Natural killer cell (primary cell): Measurements from ENCODE around the gene TAF3. TPM values are rescaled to one million over a fixed set of nuclear protein-coding genes. Genes with fewer than 3 reads are reported as not detected.
A peak's percentile ranks its signal among the peaks of the same experiment; 100 is the strongest.

ENCODE experiments used
- ATAC-seq, 3 donors: fragments of 150-1000 bp in 2 of 3; fragments of 200-7000 bp in 1 of 3; cut with Tn5 transposase; 1 replicate in 1 of 3; 2 replicates in 2 of 3; pipeline ENCODE4 v1.10.0; 2021; ENCODE audit warnings: mild to moderate bottlenecking in 2 of 3, moderate library complexity in 2 of 3
- DNase-seq, 2 donors: peaks; one replicate each; pipeline versions ENCODE4 v3.0.0 to v3.0.0-alpha.2; 2013 to 2021; ENCODE audit warnings: mixed read lengths in 1 of 2
- H3K27ac ChIP-seq: one replicate; pipeline ENCODE4 v1.5.1; 2013; ENCODE audit warnings: mild to moderate bottlenecking, low read length
- H3K27me3 ChIP-seq: one replicate; pipeline ENCODE4 v1.6.1; 2013; ENCODE audit warnings: low read length; ENCODE audit not compliant: control insufficient read depth, insufficient read depth
- H3K36me3 ChIP-seq: one replicate; pipeline ENCODE4 v1.6.1; 2013; ENCODE audit warnings: low read length; ENCODE audit not compliant: control insufficient read depth, insufficient read depth
- H3K4me1 ChIP-seq: one replicate; pipeline ENCODE4 v1.6.1; 2013; ENCODE audit warnings: low read length; ENCODE audit not compliant: control insufficient read depth, insufficient read depth
- H3K4me3 ChIP-seq: one replicate; pipeline ENCODE4 v1.5.1; 2013; ENCODE audit warnings: low read length
- H3K9me3 ChIP-seq: one replicate; pipeline ENCODE4 v1.6.1; 2013; ENCODE audit warnings: low read length; ENCODE audit not compliant: control insufficient read depth, insufficient read depth
- H3K27ac Mint-ChIP-seq, 2 donors: one replicate each; pipeline ENCODE4 v1.8.0; 2022; ENCODE audit warnings: mild to moderate bottlenecking in 2 of 2, mixed read lengths in 2 of 2, moderate library complexity in 1 of 2
- H3K27me3 Mint-ChIP-seq, 2 donors: one replicate each; pipeline ENCODE4 v1.8.0; 2022; ENCODE audit warnings: low read depth in 2 of 2, mixed read lengths in 2 of 2
- H3K36me3 Mint-ChIP-seq: one replicate; pipeline ENCODE4 v1.8.0; 2022; ENCODE audit warnings: mixed read lengths
- H3K4me1 Mint-ChIP-seq, 2 donors: one replicate each; pipeline ENCODE4 v1.8.0; 2022; ENCODE audit warnings: mixed read lengths in 2 of 2
- H3K4me3 Mint-ChIP-seq: one replicate; pipeline ENCODE4 v1.8.0; 2022; ENCODE audit warnings: mild to moderate bottlenecking, moderate library complexity, mixed read lengths
- H3K9me3 Mint-ChIP-seq, 2 donors: one replicate each; pipeline ENCODE4 v1.8.0; 2022; ENCODE audit warnings: mixed read lengths in 2 of 2
- WGBS: methylation state at CpG from one replicate; pipeline ENCODE4 v1.1.7; 2013; ENCODE audit warnings: missing lambda C conversion rate; ENCODE audit not compliant: insufficient coverage; 5-methylcytosine and 5-hydroxymethylcytosine counted together
- intact Hi-C: fragments of 100-400 bp; cut with micrococcal nuclease; formaldehyde crosslinking; loops from one replicate; pipeline ENCODE4 v1.14.2; 2022
- total RNA-seq, 4 donors: library from RNA; stranded (reverse); fragments of 120-200 nt in 1 of 4; gene quantifications; one replicate each; pipeline versions ENCODE4 v1.2.3 to v1.2.4, GENCODE V29; 2013 to 2022
- TF ChIP-seq, protein P1 (sequence below): fragments of 200-600 bp; IDR thresholded peaks from one replicate; pipeline ENCODE4 v1.8.0; 2022; ENCODE audit warnings: antibody characterized with exemption

TAF3 gene
- total RNA-seq, 3 donors from 2014 or later (not counting 1 experiment from before 2014, with no cell fraction given) = 14.5 to 17.0 (median 15.6) TPM

DNA sequence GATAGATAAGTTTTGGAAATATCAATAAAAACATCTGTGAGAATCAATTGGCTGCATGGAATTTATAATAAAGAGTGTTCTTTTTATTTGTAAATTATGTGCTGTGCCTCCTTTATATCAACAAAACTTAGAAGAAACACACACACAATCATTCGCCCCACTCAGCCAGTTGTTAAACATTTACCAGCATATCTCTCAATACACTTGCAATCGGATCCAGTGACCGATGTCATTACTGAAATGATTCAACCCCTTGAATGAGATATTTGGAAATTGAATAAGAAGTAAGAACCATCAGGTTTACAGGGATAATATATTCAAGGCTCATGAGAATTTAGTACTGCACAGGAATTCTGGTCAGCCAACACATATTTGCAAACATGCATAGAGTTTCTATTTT, 35.6 kb downstream of the TAF3 start:
- DNase-seq (no peak), ATAC-seq (no peak)
- no peaks in the 10 kb centered on the region for H3K9me3 ChIP-seq
- Mint-ChIP-seq H3K9me3 (no peaks in the 10 kb centered on the region), H3K4me3 (no peak overlapping the region), H3K27ac (no peak overlapping the region), H3K4me1 (peaks cover 33 to 42% of the 10 kb centered on the region in 2 donors), H3K36me3 (no peaks in the 10 kb centered on the region), H3K27me3 (no peaks in the 10 kb centered on the region)
- no peak overlapping the region for H3K27ac ChIP-seq
- no peaks in the 10 kb centered on the region for H3K27me3 ChIP-seq
- H3K4me1 ChIP-seq = no peaks in the 10 kb centered on the region
- TF ChIP-seq, protein P1, sequence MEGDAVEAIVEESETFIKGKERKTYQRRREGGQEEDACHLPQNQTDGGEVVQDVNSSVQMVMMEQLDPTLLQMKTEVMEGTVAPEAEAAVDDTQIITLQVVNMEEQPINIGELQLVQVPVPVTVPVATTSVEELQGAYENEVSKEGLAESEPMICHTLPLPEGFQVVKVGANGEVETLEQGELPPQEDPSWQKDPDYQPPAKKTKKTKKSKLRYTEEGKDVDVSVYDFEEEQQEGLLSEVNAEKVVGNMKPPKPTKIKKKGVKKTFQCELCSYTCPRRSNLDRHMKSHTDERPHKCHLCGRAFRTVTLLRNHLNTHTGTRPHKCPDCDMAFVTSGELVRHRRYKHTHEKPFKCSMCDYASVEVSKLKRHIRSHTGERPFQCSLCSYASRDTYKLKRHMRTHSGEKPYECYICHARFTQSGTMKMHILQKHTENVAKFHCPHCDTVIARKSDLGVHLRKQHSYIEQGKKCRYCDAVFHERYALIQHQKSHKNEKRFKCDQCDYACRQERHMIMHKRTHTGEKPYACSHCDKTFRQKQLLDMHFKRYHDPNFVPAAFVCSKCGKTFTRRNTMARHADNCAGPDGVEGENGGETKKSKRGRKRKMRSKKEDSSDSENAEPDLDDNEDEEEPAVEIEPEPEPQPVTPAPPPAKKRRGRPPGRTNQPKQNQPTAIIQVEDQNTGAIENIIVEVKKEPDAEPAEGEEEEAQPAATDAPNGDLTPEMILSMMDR = no peak
- no peak overlapping the region for H3K4me3 ChIP-seq
- intact Hi-C loops = no loop called here
- no peaks in the 10 kb centered on the region for H3K36me3 ChIP-seq
- 100% methylated on average over 1 of the region's 3 CpGs for WGBS

DNA sequence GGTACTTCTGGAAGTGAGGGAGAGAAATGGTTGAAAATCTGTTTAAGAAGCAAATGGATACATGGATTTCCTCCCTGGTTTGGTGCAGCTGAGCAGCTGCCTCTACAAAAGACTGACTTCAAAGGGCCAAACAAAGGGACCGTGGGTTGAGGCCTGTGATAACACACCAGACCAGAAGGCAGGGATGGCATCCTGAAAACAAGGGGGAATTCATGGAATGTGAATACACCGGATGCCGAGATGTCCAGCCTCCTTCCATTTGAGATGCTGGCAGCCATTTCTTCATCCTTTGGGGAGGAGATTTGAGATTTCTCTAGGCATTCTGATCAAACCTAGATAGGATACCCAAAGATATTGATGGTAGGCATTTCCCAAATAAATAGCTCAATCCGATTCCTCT, 36.9 kb downstream of the TAF3 start:
- no peak for DNase-seq
- Mint-ChIP-seq H3K27me3 (no peaks in the 10 kb centered on the region), H3K27ac (no peak overlapping the region), H3K36me3 (no peaks in the 10 kb centered on the region), H3K9me3 (no peaks in the 10 kb centered on the region), H3K4me1 (peaks cover 33 to 42% of the 10 kb centered on the region in 2 donors), H3K4me3 (no peak overlapping the region)
- H3K4me1 ChIP-seq = no peaks in the 10 kb centered on the region
- no peaks in the 10 kb centered on the region for H3K36me3 ChIP-seq
- intact Hi-C loops = no loop called here
- no peak overlapping the region for H3K27ac ChIP-seq
- no peaks in the 10 kb centered on the region for H3K27me3 ChIP-seq
- ATAC-seq = no peak
- TF ChIP-seq, protein P1 = no peak
- H3K9me3 ChIP-seq = no peaks in the 10 kb centered on the region
- no peak overlapping the region for H3K4me3 ChIP-seq
- WGBS = 98% methylated on average over 4 of the region's 4 CpGs

DNA sequence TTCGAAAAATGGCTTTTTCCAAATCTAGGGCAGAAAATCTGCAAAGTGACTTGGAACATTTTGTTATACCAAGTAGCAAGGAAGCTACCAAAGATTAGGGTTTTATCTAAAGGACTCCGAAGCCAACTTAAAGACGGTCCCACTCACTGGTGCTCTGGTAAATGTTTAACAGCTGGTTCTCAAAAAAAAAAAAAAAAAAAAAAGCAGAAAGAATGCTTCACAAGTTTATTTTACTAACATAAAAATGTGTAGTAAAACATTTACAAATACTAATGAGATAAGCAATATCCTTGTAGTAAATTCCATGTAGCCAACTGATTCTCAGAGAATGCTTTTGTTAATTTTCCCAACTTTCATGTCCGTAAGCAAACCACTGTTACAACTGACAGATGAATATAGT, 38.4 kb downstream of the TAF3 start:
- WGBS = 38% methylated on average over 3 of the region's 4 CpGs
- H3K4me3 Mint-ChIP-seq = no peak overlapping the region
- H3K27ac ChIP-seq = no peak overlapping the region
- H3K4me1 ChIP-seq = no peaks in the 10 kb centered on the region
- H3K4me3 ChIP-seq = no peak overlapping the region
- peaks cover 4% of the 10 kb centered on the region for H3K36me3 Mint-ChIP-seq
- no peaks in the 10 kb centered on the region for H3K27me3 Mint-ChIP-seq
- TF ChIP-seq, protein P1 = no peak
- no peaks in the 10 kb centered on the region for H3K9me3 ChIP-seq
- no peaks in the 10 kb centered on the region for H3K27me3 ChIP-seq
- no peaks in the 10 kb centered on the region for H3K36me3 ChIP-seq
- H3K9me3 Mint-ChIP-seq = peaks cover 0 to 3% of the 10 kb centered on the region in 2 donors
- ATAC-seq (no peak), DNase-seq (no peak)
- intact Hi-C loops = no loop called here
- H3K27ac Mint-ChIP-seq = peak overlapping the region in 1 of 2 donors; percentile 54
- H3K4me1 Mint-ChIP-seq = peaks cover 33 to 42% of the 10 kb centered on the region in 2 donors

DNA sequence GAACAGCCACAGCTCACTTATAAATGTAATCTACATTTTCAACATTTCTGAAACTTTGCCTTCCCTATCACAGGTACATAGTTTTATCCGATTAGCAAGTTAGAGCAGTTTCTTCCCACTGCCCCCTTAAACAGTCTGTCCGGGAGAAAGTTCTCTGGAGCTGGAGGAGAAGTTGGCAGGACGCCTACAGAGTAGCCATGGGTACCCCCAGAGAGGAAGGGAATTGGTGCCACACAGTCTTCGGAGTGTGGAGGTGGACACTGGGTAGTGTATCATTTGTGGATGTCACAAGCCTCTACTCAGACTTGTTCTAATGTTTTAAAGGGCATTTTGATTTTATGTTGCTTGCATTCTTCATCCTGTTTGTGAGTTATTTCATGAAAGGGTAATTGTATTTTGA, 39.0 kb downstream of the TAF3 start:
- Histone ChIP-seq H3K4me3 (no peak overlapping the region), H3K27ac (no peak overlapping the region), H3K36me3 (no peaks in the 10 kb centered on the region), H3K9me3 (no peaks in the 10 kb centered on the region), H3K27me3 (no peaks in the 10 kb centered on the region), H3K4me1 (no peaks in the 10 kb centered on the region)
- DNase-seq (no peak), ATAC-seq (no peak)
- intact Hi-C loops = no loop called here
- Mint-ChIP-seq H3K4me3 (no peak overlapping the region), H3K27me3 (no peaks in the 10 kb centered on the region), H3K4me1 (peaks cover 31 to 42% of the 10 kb centered on the region in 2 donors), H3K9me3 (peaks cover 3 to 8% of the 10 kb centered on the region in 2 donors), H3K27ac (peak overlapping the region in 1 of 2 donors; percentile 54), H3K36me3 (peaks cover 10% of the 10 kb centered on the region)
- TF ChIP-seq, protein P1 = no peak
- WGBS = 95% methylated on average over 4 of the region's 4 CpGs
